GM12891 (cell line): ENCODE measurements around the gene NCCRP1.

ENCODE experiments used
- POLR2A ChIP-seq: IDR thresholded peaks from 2 replicates; pipeline ENCODE4 v1.6.1; 2011; ENCODE audit warnings: low read depth, low read length, control low read depth
- POLR2AphosphoS5 ChIP-seq: IDR thresholded peaks from 2 replicates; pipeline ENCODE4 v1.6.1; 2011; ENCODE audit warnings: low read depth, low read length, control low read depth
- TAF1 ChIP-seq: IDR thresholded peaks from 2 replicates; pipeline ENCODE4 v1.6.1; 2011; ENCODE audit warnings: low read depth, low read length, control low read depth

- TF ChIP-seq POLR2A (no peak), TAF1 (no peak), POLR2AphosphoS5 (no peak)
Measured at GRCh38 chr19:39160889-39161672, 35.7 kb upstream of the NCCRP1 start.
